Skin epidermis (tissue), 12 donors: ENCODE measurements around the gene OR2F2.
A peak's percentile ranks its signal among the peaks of the same experiment; 100 is the strongest.

ENCODE experiments used
- H3K27ac ChIP-seq, 21 experiments: fragments of 200-600 bp; sonication (generic) in 11 of 21; one replicate each; pipeline ENCODE4 v1.5.0; 2020; ENCODE audit warnings: mild to moderate bottlenecking in 3 of 21, inconsistent platforms in 2 of 21, moderate library complexity in 2 of 21
- H3K4me3 ChIP-seq, 7 experiments: fragments of 200-600 bp; sonication (generic) in 2 of 7; one replicate each; pipeline ENCODE4 v1.5.0; 2020; ENCODE audit warnings: inconsistent platforms in 2 of 7, mild to moderate bottlenecking in 2 of 7, moderate library complexity in 1 of 7

The OR2F2 gene, protein sequence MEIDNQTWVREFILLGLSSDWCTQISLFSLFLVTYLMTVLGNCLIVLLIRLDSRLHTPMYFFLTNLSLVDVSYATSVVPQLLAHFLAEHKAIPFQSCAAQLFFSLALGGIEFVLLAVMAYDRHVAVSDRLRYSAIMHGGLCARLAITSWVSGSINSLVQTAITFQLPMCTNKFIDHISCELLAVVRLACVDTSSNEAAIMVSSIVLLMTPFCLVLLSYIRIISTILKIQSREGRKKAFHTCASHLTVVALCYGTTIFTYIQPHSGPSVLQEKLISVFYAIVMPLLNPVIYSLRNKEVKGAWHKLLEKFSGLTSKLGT

DNA sequence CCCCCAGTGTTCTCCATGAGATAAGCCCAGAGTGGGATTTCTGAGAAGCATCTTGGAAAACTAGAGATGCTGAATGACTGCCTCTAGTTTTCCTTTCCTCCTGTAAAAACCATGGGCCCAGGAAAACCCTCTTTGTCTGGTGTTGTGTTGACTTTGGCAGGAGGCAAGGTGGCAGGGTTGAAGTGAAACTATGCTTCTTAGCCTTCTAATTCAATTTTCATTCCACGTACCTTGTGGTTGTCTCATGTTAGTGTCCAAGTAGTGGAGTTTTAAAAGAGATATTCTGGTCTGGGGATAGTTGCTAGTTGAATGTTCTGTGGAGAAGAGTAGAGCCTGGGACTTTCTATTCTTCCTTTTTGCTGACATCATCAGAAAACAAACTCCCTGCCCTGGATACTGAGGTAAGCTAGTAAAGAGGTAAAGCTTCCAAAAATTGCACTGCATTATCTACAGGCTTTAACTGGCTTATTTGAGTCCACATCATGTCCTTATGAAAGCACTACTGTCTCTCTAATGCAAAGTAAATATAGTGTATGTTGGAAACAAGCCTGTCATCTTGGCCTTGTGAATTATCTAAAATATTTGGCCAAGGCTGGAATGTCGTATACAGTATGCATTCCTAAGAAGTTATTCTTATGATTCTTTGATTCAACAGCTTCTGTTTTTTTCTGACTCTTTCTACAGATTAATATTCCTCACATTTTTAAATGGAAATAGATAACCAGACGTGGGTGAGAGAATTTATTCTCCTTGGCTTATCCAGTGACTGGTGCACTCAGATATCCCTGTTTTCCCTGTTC is at the start of gene OR2F2:
TSS of gene OR2F2 (plus strand) at position 708 of the 800 bp plus-strand sequence. CDS start at position 708, 0 bp downstream.
- Histone ChIP-seq H3K4me3 (no peak within 1 kb of the TSS), H3K27ac (no peak within 1 kb of the TSS)

DNA sequence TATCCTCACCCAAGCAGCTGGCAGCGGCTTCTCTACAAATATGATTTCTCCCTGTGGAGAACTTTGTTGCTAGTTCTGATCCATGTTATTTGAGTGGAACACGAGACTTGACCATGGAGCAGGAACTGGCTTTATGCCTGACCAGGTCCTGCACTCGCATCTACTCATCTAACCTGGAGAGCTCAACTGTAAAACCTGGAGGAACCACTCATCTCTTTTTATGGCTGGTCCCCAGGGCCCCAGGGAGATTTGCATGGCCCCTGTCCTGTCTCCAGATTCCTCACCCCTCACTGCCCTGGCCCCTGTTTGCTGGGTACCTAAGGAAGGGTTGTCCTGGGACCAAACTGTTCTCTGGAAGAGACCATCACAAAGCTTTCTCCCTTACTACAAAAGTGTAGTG is 49.1 kb upstream of the OR2F2 start:
- no peak overlapping the region for H3K4me3 ChIP-seq
- H3K27ac ChIP-seq = no peak overlapping the region

DNA sequence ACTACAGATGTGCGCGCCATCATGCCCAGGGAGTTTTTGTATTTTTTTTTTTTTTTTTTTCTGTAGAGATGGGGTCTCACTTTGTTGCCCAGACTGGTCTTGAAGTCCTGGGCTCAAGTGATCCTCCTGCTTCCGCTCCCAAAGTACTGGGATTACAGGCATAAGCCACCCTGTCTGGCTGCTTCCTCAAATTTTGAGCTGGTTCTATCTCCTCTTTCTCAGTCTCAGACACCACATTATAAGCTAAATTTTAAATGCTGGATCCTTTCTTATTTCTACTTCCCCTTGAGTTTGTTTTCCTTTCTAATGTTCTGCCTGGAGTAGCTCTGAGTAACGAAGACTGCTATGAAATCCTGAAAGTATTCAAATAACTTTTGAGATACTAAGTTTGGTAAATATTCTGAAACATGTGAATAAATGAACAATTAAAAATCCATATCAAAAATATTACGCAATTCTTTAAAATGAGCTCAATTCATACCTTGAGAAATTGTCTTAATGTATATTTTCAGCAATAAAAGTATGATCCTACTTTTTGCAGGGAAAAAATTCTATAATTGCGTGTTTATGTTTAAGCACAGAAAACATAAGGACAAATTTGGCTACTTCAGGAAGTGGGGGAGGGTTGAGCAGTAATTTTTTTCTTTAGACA is 48.1 kb upstream of the OR2F2 start:
- Histone ChIP-seq H3K4me3 (no peak overlapping the region), H3K27ac (no peak overlapping the region)

DNA sequence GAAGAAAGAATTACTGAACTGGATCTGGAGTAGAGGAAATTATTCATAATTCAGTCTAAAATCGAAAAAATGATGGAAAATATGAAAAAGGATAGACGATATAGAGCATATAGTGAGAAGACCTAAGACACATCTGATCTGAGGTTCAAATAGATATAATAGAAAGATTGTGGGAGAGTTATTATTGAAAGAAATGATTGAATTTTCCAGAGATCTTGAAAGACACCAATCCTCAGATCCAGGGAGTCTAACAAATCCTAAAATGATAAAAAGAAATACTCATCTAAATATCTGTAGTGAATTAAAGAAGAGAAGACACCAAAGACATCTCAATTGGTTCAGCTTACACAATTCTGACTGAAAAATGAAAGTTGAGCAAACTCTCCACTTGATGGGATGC is 46.0 kb upstream of the OR2F2 start:
- Histone ChIP-seq H3K27ac (no peak overlapping the region), H3K4me3 (no peak overlapping the region)

DNA sequence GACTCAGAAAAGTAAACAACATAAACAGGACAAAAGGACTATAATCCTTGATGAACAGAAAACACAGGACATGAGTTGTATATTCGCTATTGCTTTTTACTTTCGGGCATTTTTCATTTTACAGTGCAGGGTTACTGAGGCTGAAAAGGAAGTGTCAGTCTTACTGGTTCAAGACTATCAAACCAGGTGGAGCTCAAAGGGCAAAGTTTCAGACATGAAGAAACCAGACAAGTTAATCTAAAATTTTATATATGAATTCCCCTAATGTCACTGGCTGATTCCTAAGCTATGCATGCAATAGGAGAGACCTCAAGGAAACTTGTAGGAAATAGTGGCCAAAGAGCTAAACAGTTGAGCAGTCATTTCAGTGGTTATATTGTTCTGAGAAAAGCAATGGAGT is 44.5 kb upstream of the OR2F2 start:
- H3K27ac ChIP-seq = no peak overlapping the region
- H3K4me3 ChIP-seq = no peak overlapping the region

DNA sequence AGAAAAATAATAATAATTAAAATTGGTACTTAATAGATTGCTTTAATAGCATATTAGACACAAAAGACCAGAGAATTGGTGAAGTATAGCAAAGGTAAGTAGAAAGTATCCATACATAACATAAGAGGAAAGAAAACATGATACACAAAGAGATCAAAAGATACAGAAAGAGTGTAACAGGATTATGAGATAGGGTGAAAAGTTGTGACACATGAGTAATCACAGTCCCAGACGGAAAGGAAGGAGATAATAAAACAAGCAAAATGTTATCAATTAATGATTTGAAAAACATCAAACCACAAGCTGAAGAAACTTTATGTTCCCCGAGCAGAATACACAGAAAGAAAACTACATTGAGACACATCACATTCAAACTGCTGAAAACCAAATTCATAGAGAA is 43.6 kb upstream of the OR2F2 start:
- no peak overlapping the region for H3K4me3 ChIP-seq
- no peak overlapping the region for H3K27ac ChIP-seq

DNA sequence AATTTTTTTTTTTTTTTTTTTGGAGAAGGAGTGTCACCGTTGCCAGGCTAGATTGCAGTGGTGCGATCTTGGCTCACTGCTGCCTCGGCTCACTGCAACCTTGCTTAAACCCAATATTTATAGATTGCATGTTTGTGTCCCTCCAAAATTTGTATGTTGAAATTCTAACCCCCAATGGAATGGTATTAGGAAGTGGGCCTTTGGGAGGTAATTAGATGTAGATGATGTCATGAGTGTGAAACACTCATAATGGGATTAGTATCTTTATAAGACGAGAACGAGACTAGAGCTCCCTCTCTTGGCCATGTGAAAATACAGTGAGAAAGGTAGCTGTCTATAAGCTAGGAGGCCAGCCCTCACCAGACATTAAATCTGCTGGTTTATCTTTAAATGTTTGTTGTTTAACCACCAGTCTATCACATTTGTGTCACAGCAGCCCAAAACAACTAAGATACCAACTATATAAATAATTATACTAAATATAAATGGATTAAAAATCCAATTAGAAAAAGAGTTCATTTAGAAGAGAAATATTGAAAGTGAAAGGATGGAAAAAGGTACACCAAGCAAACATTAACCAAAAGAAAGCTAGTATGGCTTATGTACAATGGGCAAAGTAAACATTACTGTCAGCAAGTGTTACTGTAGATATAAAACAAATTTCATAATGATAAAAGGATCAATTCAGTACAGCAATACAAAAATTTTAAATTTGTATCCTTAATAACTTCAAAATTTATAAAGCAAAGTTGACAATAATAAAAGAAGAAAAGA is 42.3 kb upstream of the OR2F2 start:
- Histone ChIP-seq H3K4me3 (no peak overlapping the region), H3K27ac (no peak overlapping the region)

DNA sequence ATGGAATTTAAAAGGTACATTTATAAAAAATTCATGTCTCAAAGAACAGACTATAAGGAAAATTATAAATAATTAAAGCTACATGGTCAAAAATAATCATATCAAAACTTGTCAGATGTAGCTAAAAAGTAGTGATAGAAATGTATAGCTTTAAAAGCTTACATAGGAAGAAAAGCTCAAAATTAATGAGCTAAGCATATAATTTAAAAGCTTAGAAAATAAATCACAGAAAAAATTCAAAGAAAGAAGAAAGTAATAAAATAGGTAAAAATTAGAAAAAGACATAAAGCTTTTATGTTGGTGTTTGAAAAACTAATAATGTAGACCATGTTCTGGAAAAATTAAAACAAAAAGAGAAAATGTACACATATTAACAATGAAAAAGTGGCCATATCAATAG is 38.4 kb upstream of the OR2F2 start:
- H3K4me3 ChIP-seq = no peak overlapping the region
- H3K27ac ChIP-seq = no peak overlapping the region

DNA sequence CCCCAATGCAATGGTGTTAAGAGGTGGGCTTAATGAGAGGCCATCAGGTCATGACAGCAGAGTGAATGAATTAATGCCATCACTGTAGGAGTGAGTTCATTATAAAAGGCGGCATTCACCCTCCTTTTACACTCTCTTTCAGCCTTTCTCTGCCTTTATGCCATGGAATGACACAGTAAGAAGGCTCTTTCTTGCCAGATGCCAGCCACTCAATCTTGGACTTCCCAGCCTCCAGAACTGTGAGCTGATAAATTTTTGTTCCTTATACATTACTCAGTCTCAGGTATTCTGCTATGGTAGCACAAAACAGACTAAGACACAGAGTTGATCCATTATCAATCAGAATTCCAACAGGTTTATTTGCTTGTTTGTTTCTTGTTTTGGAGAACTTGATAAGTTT is 36.2 kb upstream of the OR2F2 start:
- H3K27ac ChIP-seq = no peak overlapping the region
- H3K4me3 ChIP-seq = no peak overlapping the region

DNA sequence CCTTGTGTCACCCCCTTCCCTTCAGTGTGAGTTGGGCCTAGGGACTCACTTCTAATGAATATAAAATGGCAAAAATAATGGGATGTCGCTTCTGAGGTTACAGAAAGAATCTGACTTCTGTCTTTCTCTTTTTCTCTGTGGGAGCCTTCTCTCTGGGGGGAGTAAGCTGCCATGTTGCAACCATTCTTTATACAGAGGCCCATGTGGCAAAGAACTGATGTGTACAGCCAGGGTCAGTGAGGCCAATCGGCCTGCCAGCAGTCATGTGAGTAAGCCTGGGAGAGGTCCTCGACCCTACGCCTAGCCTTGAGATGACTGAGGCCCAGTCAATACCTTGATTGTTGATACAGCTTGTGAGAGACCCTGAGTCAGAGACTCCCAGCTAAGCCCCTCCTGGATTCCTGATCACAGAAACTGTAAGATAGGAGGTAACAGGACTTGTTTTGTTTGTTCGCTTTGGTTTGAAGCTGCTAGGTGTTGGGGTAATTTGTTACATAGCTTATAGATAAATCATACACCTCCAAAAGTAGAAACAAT is 34.7 kb upstream of the OR2F2 start:
- Histone ChIP-seq H3K27ac (peak overlapping the region in 4 of 21 experiments; percentile 11 to 47 (median 32)), H3K4me3 (peak overlapping the region in 1 of 7 experiments; percentile 87)

DNA sequence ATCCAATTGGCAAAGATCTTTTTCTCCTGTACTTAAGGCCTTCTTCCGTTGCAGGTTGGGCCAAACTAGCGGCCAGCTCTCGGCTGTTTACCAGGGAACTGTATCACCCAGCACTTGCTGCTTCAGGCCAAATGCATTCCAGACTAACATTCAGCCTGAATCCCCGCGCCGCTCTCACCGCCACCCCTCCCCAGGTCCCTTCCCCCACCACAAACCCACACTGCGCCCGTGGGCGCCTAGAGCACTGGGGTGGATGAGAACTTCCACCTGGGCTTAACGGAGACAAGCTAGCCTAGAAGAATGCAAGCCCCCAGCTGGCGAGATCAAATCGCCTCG is 33.7 kb upstream of the OR2F2 start:
- peak overlapping the region; percentile 56 to 96 (median 90) for H3K27ac ChIP-seq

DNA sequence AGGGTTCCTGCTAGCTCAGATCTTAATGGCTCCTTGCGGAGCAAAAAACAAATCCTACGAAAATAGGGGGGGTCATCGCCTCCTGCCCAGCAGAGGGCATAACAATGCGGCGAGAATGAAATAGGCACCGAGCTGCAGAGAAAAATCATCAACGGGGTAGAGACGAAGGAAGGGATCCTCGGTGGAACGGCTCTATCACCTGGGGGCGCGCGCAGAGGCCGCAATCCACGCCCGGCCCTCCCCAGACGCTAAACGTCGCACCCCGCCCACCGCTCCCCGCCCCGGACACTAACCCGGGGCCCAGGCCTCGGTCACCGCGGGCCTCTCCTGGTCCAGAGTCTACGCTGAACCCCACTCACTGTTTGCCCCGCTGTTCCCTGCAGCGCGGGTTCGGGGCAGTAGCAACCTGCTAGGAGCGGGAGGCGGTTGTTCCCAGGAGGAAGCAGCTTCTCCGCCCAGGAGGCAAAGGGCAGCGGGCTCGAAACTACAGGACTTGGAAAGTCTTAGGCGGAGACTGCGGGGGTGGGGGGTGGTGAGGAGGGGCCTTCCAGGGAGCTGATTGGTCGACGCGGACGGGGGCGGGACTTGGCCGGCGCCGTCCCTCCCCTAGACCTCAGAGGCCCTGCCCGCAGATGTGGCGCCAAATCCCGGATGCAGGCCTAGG is 33.2 kb upstream of the OR2F2 start, which contains the start of gene TCAF1:
TSS of gene TCAF1 (minus strand) at position 509 of the 664 bp plus-strand sequence. CDS start 25,568 bp downstream, outside the sequence.
- H3K27ac ChIP-seq = peak within 1 kb of the TSS; percentile 56 to 96 (median 90)
- peak within 1 kb of the TSS; percentile 69 to 87 (median 79) for H3K4me3 ChIP-seq

More for the DNA sequence above, 33.7 kb upstream of the OR2F2 start:
- H3K4me3 ChIP-seq = peak overlapping the region; percentile 69 to 87 (median 79)

DNA sequence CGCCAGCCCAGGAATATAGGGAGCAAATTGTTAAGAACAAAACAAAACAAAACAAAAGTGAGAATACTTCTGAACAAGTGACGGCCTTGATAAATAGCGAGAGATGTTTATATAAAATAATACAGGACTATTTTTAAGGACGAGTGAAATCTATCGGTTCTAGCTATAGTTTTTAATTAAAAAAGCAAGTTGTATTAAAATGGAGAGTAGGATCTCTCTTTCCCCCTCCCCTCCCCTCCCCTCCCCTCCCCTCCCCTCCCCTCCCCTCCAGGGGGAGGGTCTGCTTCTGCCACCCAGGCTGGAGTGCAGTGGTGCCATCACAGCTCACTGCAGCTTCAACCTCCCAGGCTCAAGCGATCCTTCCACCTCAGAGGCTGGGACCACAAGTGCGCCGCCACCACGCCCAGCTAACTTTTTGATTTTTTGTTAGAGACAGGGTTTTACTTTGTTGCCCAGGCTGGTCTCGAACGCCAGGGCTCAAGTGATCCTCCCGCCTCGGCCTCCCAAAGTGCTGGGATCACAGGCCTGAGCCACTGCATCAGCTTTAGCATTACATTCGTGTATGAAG is 32.6 kb upstream of the OR2F2 start:
- Histone ChIP-seq H3K27ac (peak overlapping the region in 20 of 21 experiments; percentile 7 to 96 (median 90)), H3K4me3 (peak overlapping the region; percentile 69 to 87 (median 79))

DNA sequence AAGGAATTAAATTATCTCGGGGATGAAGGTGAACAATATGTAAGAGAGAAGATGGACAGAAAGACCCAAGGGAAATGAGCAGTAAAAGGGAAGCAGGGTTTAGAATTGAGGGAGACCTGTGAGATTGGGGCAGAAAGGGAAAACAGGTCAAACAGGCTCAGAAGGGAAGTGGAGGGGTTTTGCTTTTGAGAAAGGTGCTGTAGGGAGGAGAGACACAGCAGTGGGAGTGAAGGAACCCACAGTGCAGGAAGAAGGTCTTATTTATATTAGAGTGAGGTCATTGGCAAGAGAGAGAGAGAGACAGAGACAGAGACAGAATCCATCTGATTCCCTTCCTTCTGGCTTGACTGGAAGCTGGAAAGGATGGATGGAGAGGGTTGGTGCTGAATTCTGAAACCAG is 29.5 kb upstream of the OR2F2 start:
- Histone ChIP-seq H3K27ac (no peak overlapping the region), H3K4me3 (no peak overlapping the region)

DNA sequence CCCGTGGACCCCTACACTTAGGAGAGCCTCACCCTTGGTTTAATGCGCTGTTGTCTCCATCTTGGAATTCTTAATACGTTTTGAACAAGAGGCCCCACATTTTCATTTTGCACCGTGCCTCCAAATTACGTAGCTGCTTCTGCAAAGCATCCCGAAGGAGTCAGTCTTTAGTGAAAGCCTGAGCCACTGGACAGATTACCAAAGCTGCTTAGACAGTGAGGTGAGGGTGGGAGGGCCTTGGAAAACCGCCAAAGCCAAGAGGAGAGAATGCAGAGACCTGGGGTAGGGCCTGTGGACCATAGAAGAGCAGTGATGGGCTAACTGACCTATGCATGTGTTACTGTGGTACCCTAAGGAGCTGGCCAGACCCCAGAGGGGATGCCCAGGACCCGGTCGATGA is 28.9 kb upstream of the OR2F2 start:
- H3K4me3 ChIP-seq = no peak overlapping the region
- H3K27ac ChIP-seq = no peak overlapping the region

DNA sequence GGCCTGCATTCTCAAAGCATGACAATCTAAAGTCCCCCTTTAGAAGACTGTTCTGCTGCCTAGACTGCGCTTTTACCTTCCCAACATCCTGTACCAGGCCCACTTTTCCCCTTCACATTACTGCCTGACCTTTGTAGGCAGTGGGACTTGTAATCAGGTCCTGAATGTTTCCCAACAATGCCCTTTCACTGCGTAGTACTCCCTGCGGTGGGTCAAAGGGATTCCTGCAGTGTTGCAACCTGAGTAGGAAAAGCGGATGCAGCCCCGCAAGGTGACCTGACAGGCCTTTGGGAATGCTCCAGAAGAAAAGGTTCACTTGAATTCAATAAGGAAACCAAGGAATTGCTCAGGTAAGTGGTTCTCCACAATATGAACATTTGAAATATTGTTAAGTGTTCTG is 28.1 kb upstream of the OR2F2 start:
- H3K27ac ChIP-seq = no peak overlapping the region
- no peak overlapping the region for H3K4me3 ChIP-seq

DNA sequence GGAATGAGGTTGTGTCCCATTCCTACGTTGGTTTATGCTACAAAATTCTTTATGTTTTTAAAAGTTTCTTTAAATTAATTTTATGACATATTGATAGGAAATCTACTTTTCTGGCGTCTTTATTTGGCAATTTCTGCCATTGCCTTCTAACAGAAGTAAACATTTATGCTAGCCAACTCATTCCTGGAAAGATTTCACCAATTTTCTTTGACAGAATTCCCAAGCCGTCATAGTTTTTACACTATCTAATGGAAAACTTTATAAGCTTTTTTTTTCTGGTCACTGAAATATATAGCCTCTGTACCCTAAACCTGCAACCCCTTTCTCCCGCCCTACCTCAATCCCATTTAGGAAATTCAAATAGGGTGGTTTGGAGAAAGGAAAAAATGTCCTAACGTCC is 26.9 kb upstream of the OR2F2 start:
- Histone ChIP-seq H3K27ac (no peak overlapping the region), H3K4me3 (no peak overlapping the region)

DNA sequence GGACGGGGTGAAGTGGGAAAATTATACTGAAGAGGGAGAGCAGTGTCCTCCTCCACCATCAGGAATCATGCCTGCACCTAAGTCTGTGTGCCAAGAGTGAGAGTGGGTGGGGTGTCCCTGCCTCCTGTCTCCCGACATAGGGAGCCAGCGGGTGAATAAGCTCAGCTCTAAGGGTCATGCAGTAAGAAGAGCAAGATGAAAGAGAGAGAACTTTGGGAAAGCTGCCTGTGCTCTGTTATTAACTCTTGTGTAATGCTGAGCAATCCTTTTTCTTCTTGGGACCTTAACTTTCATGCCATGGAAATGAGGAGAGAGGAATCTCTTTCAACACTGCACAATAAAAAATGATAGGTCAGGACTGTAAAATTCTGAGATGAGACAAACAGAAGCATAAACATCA is 25.2 kb upstream of the OR2F2 start:
- no peak overlapping the region for H3K27ac ChIP-seq
- H3K4me3 ChIP-seq = no peak overlapping the region
